Measurements from ENCODE around the gene RASSF8. TPM values are rescaled to one million over a fixed set of nuclear protein-coding genes. Genes with fewer than 3 reads are reported as not detected.

Gene RASSF8
- total RNA-seq, 1 donor from 2014 or later, result 77.0 TPM

DNA sequence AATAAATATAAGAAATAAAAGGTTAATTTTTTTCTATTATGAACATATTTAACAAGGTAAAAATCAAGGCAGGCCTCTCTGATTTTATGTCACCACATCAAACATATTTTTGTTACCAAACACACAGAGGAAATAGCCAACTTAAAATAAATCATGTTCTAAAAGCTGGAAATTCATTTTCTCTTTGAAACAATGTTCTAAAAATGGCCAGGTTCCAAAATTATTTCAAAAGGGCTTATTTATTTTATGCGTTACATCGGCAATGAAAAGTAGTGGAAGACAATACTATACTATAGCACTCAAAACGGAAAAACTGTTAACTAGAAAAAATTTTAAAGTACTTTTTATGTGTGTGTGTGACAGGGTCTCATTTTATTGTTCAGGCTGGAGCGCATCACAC is 24.0 kb upstream of the RASSF8 start:
- Mint-ChIP-seq H3K4me1 (peaks cover 36% of the 10 kb centered on the region), H3K36me3 (peaks cover 5% of the 10 kb centered on the region), H3K27ac (no peak overlapping the region), H3K27me3 (ENCODE audit: insufficient read depth, low read depth) (peaks cover 5% of the 10 kb centered on the region), H3K4me3 (no peak overlapping the region), H3K9me3 (peaks cover 5% of the 10 kb centered on the region)
- Histone ChIP-seq H3K9ac (no peak overlapping the region), H4K20me1 (ENCODE audit: low read depth) (no peaks in the 10 kb centered on the region), H3F3A (ENCODE audit: low read depth) (no peaks in the 10 kb centered on the region), H3K4me1 (peaks cover 20% of the 10 kb centered on the region), H2AFZ (replicated peaks) (no peak overlapping the region), H3K36me3 (no peaks in the 10 kb centered on the region), H3K9me3 (ENCODE audit: low read depth) (no peaks in the 10 kb centered on the region), H3K4me3 (no peak overlapping the region), H3K79me2 (ENCODE audit: low read depth) (no peaks in the 10 kb centered on the region), H3K27me3 (no peaks in the 10 kb centered on the region), H3K4me2 (no peak overlapping the region), H3K27ac (no peak overlapping the region)
- DNase-seq (ENCODE audit: low spot score), result no peak
- no peak for TF ChIP-seq EZH2 (IDR thresholded peaks at IDR 0.05)

DNA sequence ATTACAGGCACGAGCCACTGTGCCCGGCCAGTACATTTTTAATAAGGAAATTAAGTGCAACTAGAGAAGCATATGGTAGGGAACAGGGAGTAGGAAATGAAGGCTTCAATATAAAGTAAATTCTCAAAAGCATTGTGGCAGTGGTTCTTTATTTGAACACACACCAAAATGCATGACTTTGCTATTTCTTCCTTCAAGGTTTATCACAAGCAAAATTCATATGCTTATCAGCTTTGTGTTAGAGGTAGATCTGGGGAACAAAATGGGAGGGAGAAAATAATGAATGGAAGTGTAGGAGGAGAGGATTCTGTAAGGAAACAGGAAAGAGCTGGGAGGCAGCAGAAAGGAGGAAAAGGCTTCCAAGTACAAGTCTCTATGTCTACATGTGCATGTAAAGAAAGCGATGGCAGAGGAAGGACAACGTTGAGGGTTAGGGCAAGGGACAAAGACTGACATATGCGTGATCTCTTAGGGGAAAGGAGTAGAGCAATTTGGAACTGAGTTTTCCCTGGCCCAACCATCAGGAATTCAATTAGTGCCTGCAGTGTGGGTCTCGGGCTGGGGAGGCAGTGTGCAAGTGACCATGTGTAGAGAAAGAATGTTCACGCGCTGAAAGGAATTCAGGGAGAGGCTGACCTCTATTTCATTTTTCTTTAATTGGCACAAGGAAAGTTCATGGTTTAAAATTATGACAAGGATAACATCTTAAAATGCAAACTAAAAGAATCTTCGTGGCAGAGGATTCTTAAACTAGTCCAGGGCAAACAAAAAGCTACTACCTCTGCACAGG is 22.9 kb upstream of the RASSF8 start:
- peak overlapping the region; percentile 84 for H2AFZ ChIP-seq (replicated peaks)
- peak; percentile 18 for TF ChIP-seq CTCF (IDR thresholded peaks at IDR 0.05)
- no peak for TF ChIP-seq EZH2 (IDR thresholded peaks at IDR 0.05)
- H4K20me1 ChIP-seq (ENCODE audit: low read depth), result no peaks in the 10 kb centered on the region
- H3K4me3 ChIP-seq, result no peak overlapping the region
- no peak overlapping the region for H3K4me3 Mint-ChIP-seq
- peaks cover 2% of the 10 kb centered on the region for H3K9me3 Mint-ChIP-seq
- no peak overlapping the region for H3K9ac ChIP-seq
- H3K27me3 ChIP-seq, result no peaks in the 10 kb centered on the region
- H3K27ac Mint-ChIP-seq, result peak overlapping the region; percentile 0
- peak; percentile 46 for DNase-seq (ENCODE audit: low spot score)
- H3K27ac ChIP-seq, result no peak overlapping the region
- H3K4me1 Mint-ChIP-seq, result peaks cover 29% of the 10 kb centered on the region
- no peaks in the 10 kb centered on the region for H3K9me3 ChIP-seq (ENCODE audit: low read depth)
- peaks cover 18% of the 10 kb centered on the region for H3K4me1 ChIP-seq
- H3K27me3 Mint-ChIP-seq (ENCODE audit: insufficient read depth, low read depth), result peaks cover 2% of the 10 kb centered on the region
- no peak overlapping the region for H3K4me2 ChIP-seq
- no peaks in the 10 kb centered on the region for H3K79me2 ChIP-seq (ENCODE audit: low read depth)
- no peaks in the 10 kb centered on the region for H3F3A ChIP-seq (ENCODE audit: low read depth)
- H3K36me3 ChIP-seq, result no peaks in the 10 kb centered on the region
- H3K36me3 Mint-ChIP-seq, result peaks cover under 1% of the 10 kb centered on the region

- H3K9ac ChIP-seq, result no peak overlapping the region
- H2AFZ ChIP-seq (replicated peaks), result no peak overlapping the region
- H3K36me3 Mint-ChIP-seq, result no peaks in the 10 kb centered on the region
- no peaks in the 10 kb centered on the region for H3K9me3 ChIP-seq (ENCODE audit: low read depth)
- H3F3A ChIP-seq (ENCODE audit: low read depth), result no peaks in the 10 kb centered on the region
- H3K27ac ChIP-seq, result no peak overlapping the region
- H3K4me3 ChIP-seq, result no peak overlapping the region
- H3K4me1 Mint-ChIP-seq, result peaks cover 29% of the 10 kb centered on the region
- H3K27me3 Mint-ChIP-seq (ENCODE audit: insufficient read depth, low read depth), result peaks cover 2% of the 10 kb centered on the region
- H3K27ac Mint-ChIP-seq, result no peak overlapping the region
- H3K4me1 ChIP-seq, result peaks cover 18% of the 10 kb centered on the region
- H3K9me3 Mint-ChIP-seq, result peaks cover 2% of the 10 kb centered on the region
- TF ChIP-seq EZH2phosphoT487 (IDR thresholded peaks at IDR 0.05) (no peak), CTCF (IDR thresholded peaks at IDR 0.05) (no peak), EZH2 (IDR thresholded peaks at IDR 0.05) (no peak)
- H3K4me2 ChIP-seq, result no peak overlapping the region
- H3K36me3 ChIP-seq, result no peaks in the 10 kb centered on the region
- H3K79me2 ChIP-seq (ENCODE audit: low read depth), result no peaks in the 10 kb centered on the region
- no peaks in the 10 kb centered on the region for H3K27me3 ChIP-seq
- H4K20me1 ChIP-seq (ENCODE audit: low read depth), result no peaks in the 10 kb centered on the region
- H3K4me3 Mint-ChIP-seq, result no peak overlapping the region
- no peak for DNase-seq (ENCODE audit: low spot score)
These were observed 21.4 kb upstream of the RASSF8 start for GRCh38 chr12:25937096-25937495.

DNA sequence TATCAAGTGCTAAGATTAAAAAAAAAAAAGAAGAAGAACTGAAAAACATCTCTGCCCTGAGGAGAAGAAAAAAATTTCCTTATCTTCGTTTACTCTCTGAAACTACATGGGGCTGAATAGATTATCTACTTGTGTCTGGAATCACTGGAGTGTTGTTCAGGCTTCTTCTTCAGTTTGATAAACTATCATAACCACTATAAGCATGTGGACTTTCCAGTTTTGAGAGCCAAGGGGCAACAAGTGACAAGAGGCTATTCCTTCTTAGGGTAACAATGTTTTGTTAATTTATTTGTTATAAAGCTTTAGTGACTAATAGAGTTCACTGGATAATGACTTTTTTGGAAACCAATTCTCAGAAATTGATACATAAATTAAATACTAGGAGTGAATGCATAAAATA is 19.9 kb upstream of the RASSF8 start:
- peaks cover 2% of the 10 kb centered on the region for H3K27me3 Mint-ChIP-seq (ENCODE audit: insufficient read depth, low read depth)
- H3K4me3 Mint-ChIP-seq, result no peak overlapping the region
- no peaks in the 10 kb centered on the region for H3K36me3 Mint-ChIP-seq
- no peaks in the 10 kb centered on the region for H3F3A ChIP-seq (ENCODE audit: low read depth)
- no peaks in the 10 kb centered on the region for H3K9me3 ChIP-seq (ENCODE audit: low read depth)
- TF ChIP-seq CTCF (IDR thresholded peaks at IDR 0.05), result no peak
- TF ChIP-seq EZH2 (IDR thresholded peaks at IDR 0.05), result no peak
- TF ChIP-seq EZH2phosphoT487 (IDR thresholded peaks at IDR 0.05), result no peak
- peaks cover 4% of the 10 kb centered on the region for H3K4me1 ChIP-seq
- H3K36me3 ChIP-seq, result no peaks in the 10 kb centered on the region
- H3K9ac ChIP-seq, result no peak overlapping the region
- H4K20me1 ChIP-seq (ENCODE audit: low read depth), result no peaks in the 10 kb centered on the region
- no peak overlapping the region for H3K27ac Mint-ChIP-seq
- no peak for DNase-seq (ENCODE audit: low spot score)
- H3K4me1 Mint-ChIP-seq, result peaks cover 30% of the 10 kb centered on the region
- no peaks in the 10 kb centered on the region for H3K79me2 ChIP-seq (ENCODE audit: low read depth)
- H3K27ac ChIP-seq, result no peak overlapping the region
- H3K9me3 Mint-ChIP-seq, result peaks cover 4% of the 10 kb centered on the region
- H2AFZ ChIP-seq (replicated peaks), result no peak overlapping the region
- no peak overlapping the region for H3K4me2 ChIP-seq
- no peak overlapping the region for H3K4me3 ChIP-seq
- H3K27me3 ChIP-seq, result no peaks in the 10 kb centered on the region
